HG03196 (cell line): ENCODE measurements around the gene NAPEPLD.
"Not testable (repeated sequence)": the region's sequence is repeated elsewhere in the genome, so short reads cannot be mapped to it uniquely, and the experiment has no call there.

Experiments used
- ATAC-seq: cut with Tn5 transposase; IDR thresholded peaks from one replicate; pipeline ENCODE4 v1.9.1; 2021; ENCODE audit not compliant: unreplicated experiment

The NAPEPLD gene

GRCh38 chr7:103144754-103145153 is 4.1 kb downstream of the NAPEPLD start:
- not testable (repeated sequence) for ATAC-seq

DNA sequence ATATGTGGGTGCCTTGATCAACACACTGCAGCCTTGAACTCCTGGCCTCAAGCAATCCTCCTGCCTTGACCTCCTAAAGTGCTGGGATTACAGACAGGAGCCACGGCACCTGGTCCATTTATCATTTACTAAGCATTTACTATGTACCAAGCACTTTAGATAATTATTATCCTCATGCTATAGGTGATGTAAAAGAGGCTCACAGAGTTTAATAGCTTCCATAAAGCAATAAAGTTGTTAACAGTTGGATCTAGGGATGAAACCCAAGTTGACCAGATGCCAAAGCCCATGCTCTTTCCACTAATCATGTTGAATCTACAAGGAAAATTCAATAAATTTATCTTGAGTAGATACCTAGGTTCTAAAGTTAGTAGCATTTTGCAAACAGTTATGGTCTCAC is 5.0 kb downstream of the NAPEPLD start:
- no peak for ATAC-seq

GRCh38 chr7:103142494-103142893 is 6.4 kb downstream of the NAPEPLD start:
- no peak for ATAC-seq

- ATAC-seq: no peak
These were observed 7.0 kb downstream of the NAPEPLD start for GRCh38 chr7:103141753-103142404.

DNA sequence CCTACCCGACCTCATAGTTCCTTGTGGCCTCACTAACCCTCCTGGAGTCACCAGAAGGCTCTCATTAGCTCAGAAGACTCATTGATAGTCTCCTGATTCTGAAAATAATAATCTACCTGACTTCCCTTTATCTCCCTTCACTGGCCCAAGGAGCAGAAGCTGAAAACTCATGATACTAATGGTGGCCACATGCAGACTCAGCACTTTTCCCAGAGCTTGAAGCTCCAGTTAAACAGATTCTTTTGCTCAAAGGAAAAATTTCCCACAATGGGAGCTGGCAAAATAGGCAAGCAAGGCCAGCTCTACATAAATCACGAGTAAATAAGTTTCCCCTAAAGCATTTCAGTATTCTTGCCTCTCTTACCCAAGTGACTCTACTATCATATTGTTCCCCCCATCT is 8.2 kb downstream of the NAPEPLD start:
- ATAC-seq: no peak

- ATAC-seq: no peak
These were observed 8.8 kb downstream of the NAPEPLD start for GRCh38 chr7:103140061-103140460.

- ATAC-seq: no peak
These were observed 13.9 kb downstream of the NAPEPLD start for GRCh38 chr7:103134836-103135554.

DNA sequence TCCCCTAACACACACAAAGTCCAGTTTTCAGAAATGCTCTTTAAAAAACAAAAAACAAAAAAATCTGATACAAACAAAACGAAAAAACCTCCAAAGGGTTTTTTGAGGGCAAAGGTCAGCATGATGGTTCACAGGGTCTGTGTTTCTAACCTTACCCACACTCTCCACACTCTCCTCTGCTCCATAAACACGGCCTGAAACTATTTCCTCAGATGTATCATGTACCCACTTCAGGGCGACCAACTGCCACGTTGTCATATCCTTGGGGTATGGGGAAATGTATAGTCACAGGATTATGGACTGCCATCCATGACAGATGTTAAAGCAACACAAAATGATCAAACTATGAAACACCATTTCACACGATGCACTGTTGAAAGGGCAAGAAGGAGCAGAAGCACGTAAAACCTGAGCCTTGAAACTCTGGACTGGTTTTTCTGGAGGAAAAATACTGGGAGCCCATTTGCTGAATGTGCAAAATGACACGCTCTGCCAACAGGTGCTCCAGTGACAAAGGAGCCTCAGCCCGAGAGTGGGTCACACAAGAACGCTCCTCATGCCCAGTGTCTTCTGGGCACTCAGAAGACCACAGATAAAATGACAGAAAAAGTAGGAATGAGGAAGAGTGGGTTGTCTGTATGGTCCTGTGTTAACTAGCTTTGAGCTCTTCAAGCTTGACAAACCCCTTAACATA is 15.8 kb downstream of the NAPEPLD start:
- no peak for ATAC-seq

DNA sequence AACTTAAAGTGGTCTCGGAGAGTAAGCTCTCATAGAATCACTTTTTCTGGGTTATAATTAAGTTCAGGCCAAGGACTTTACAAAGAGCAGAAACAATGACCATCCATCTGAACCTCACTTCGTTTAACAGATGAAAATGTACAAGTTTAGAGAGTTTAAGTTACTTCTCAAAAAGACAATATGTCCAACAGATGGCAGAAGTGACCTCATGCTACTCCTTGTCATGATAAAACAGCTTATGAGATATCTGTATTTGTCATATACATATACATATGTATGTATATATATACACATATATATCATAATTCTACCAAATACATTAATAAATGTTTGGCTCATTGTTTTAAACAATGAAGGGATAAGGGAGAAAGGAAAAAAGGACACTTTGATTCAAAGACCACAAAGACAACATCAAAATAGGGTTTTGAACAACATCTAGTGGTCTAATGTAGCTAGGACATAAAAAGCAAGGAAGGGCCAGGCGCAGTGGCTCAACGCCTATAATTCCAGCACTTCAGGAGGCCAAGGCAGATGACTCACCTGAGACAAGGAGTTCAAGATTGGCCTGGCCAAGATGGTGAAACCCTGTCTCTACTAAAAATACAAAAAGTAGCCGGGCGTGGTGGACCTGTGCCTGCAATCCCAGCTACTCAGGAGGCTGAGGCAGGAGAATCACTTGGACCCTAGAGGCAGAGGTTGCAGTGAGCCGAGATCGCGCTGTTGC is 17.8 kb downstream of the NAPEPLD start:
- no peak for ATAC-seq

- ATAC-seq: no peak
These were observed 19.0 kb downstream of the NAPEPLD start for GRCh38 chr7:103129702-103130549.

GRCh38 chr7:103127006-103127405 is 21.9 kb downstream of the NAPEPLD start:
- no peak for ATAC-seq

GRCh38 chr7:103124429-103124979 is 24.4 kb downstream of the NAPEPLD start:
- ATAC-seq: no peak

DNA sequence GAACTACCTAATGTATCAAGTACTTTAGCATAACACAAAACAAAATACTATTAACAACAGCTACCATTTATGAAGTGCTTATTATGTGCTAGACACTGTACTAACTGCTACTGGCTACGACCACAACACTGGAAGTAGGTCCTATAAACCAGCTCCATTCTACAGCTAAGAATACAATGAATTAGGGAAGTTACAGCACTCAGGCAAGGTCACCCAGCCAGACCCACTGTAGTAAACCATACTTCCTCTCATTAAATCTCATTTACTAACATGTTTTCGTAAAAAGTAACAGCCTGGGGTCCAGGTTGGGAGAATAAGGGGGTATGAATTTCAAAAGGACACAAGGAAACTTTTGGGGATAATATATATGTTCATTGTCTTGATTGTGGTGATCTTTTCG is 25.4 kb downstream of the NAPEPLD start:
- no peak for ATAC-seq

- no peak for ATAC-seq
These were observed 27.3 kb downstream of the NAPEPLD start for GRCh38 chr7:103121641-103122040.

GRCh38 chr7:103120362-103120761 is 28.5 kb downstream of the NAPEPLD start:
- ATAC-seq: no peak

- ATAC-seq: no peak
These were observed 29.1 kb downstream of the NAPEPLD start for GRCh38 chr7:103119791-103120291.

DNA sequence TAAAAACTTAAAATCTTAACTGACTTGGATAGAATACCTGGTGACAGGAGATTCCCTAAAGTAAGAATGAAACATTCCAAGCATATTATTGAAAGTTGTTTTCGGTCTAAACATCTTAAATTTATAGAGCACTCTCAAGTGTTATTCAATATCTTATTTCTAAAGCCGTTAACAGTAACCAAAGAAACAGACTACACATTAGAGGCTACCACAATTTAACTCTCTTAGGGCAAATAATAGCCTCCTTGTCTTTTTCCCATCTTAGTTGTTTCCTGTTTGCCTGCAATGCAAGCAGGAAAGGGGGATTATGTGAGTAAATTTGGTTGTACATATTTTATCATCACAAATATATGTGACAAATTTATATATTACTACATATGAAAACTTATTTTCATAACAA is 31.4 kb downstream of the NAPEPLD start:
- no peak for ATAC-seq

DNA sequence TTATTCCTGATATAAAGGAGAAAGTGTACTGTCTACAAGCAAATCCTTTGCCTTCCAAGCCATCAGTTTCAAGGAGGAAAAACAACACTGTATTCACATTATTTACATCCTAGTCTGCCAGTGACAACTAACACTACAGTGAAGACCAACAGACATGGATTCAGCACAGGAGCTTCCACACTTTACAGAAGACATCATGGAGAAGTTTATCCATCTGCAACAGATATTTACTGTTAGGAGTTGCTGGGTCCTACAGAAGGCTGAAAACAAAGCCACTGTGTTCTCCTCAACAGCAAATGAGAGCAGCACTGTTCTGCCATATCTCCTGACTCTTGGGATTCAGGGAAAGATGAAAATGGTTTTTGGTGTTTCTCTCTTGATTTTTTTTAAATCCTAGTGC is 31.9 kb downstream of the NAPEPLD start:
- no peak for ATAC-seq

DNA sequence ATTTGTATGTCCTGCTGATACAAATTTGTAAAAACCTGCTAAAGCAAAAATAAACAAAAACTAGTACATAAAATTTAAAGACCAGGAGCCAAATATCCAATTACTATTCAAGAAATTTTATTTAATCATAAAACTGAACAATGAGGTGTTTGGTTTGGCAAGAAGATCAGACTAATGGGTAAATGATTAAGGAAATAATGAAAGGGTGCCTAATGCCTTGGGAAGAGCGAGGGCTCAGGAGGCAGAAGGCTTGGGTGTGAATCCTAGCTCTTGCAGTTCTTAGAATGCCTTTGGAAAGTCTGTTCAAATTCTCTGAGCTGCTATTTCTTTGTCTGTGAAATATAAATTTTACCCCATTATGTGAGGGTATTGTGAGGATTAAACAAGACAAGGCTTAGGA is 32.4 kb downstream of the NAPEPLD start:
- no peak for ATAC-seq

DNA sequence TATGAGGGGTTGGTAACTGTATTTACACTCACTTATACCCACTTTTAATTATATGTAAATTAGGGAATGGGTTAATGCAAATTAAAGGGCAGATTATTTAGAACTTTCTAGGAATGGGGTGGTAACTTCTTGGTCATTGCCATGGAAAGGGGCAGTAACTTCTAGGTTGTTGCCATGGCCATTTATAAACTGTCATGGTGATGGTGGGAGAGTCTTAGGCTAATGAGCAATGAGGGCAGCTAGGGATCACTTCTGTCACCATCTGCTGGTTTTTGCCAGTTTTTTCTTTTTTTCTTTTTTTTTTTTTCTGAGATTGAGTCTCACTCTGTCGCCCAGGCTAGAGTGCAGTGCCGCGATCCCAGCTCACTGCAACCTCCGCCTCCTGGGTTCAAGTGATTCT is 33.1 kb downstream of the NAPEPLD start:
- no peak for ATAC-seq
